Sigmoid colon (tissue), 3 donors: ENCODE measurements around the gene CARMIL1.

ENCODE experiments used
- CTCF ChIP-seq, 4 experiments: fragments of 450-650 bp in 3 of 4; fragments of 200-600 bp in 1 of 4; IDR thresholded peaks; one replicate each; pipeline ENCODE4 v1.5.1; 2016 to 2019; ENCODE audit warnings: antibody characterized with exemption in 4 of 4, mild to moderate bottlenecking in 3 of 4, moderate library complexity in 2 of 4
- POLR2A ChIP-seq, 2 donors: fragments of 450-650 bp; IDR thresholded peaks; one replicate each; pipeline ENCODE4 v1.6.1; 2016; ENCODE audit warnings: antibody characterized with exemption in 2 of 2, mild to moderate bottlenecking in 2 of 2, moderate library complexity in 2 of 2

GRCh38 chr6:25389471-25389870 is 110.3 kb downstream of the CARMIL1 start:
- TF ChIP-seq CTCF (IDR thresholded peaks at IDR 0.05) (no peak), POLR2A (IDR thresholded peaks at IDR 0.05) (no peak)
